Left lobe of liver (tissue), 2 donors: ENCODE results near the gene EIF4E. TPM values are rescaled to one million over a fixed set of nuclear protein-coding genes. Genes with fewer than 3 reads are reported as not detected.
"Not testable (repeated sequence)": the region's sequence is repeated elsewhere in the genome, so short reads cannot be mapped to it uniquely, and the experiment has no call there.

Experiments used
- ATAC-seq: fragments of 200-7000 bp; cut with Tn5 transposase; one replicate; pipeline ENCODE4 v1.9.1; 2020; ENCODE audit warnings: mild to moderate bottlenecking, moderate library complexity
- DNase-seq: peaks from one replicate; pipeline ENCODE4 v3.0.0-alpha.2; 2020; ENCODE audit warnings: low spot score
- total RNA-seq: library from RNA; stranded (reverse); gene quantifications from one replicate; pipeline ENCODE4 v1.2.1, GENCODE V29; 2021
- donor health status: DM: no; HTN: no; CAD: no; lungs with moderate emphysema.
- donor health status: DM: no; HTN: yes; CAD: no.

The EIF4E gene
- total RNA-seq, 1 donor from 2014 or later: 29.5 TPM

GRCh38 chr4:98886382-98886781 is 42.6 kb downstream of the EIF4E start:
- ATAC-seq, DNase-seq: not testable (repeated sequence)

DNA sequence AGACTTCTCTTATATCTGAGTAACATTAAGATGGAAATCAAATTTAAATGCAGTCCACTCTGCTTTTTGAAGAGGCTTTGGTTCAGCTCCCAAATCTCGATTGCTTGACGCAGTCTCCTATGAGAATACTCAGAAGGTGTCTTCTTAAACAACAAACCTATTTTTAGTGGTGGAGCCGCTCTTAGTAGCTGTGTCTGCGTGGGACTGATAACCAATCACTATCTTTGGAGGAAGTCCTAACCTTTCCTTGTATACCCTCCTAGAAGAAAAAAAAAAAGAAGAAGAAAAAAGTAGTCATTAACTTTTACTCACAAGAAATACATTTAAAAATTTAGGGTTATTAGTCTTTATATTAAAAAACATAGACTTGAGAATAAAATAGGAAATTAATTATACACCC is 48.0 kb downstream of the EIF4E start:
- ATAC-seq, DNase-seq: not testable (repeated sequence)

GRCh38 chr4:98879515-98879914 is 49.4 kb downstream of the EIF4E start:
- ATAC-seq: no peak
- no peak for DNase-seq

DNA sequence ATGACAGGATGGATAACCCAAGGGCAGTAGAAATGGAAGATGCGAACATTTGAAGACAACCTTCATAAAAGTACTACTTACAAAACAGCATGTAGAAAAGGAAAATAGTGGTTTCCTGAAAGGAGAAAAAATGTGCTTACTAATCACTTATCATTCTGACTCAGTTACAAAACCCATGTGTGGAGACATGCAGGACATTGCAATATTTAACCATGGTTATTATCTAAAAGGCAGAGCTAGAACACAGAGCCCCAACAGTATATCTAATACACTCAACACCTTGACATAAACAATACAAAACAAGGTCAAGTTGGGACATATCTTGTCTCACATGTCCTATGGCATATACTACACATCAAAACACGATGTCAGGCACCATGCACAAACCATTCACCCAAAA is 55.9 kb downstream of the EIF4E start:
- ATAC-seq: no peak
- DNase-seq: no peak

- ATAC-seq, DNase-seq: not testable (repeated sequence)
Measured at GRCh38 chr4:98872120-98872906, 56.6 kb downstream of the EIF4E start.

GRCh38 chr4:98867648-98868047 is 61.3 kb downstream of the EIF4E start:
- DNase-seq (no peak), ATAC-seq (no peak)

GRCh38 chr4:98865059-98865458 is 63.9 kb downstream of the EIF4E start:
- ATAC-seq (no peak), DNase-seq (no peak)

DNA sequence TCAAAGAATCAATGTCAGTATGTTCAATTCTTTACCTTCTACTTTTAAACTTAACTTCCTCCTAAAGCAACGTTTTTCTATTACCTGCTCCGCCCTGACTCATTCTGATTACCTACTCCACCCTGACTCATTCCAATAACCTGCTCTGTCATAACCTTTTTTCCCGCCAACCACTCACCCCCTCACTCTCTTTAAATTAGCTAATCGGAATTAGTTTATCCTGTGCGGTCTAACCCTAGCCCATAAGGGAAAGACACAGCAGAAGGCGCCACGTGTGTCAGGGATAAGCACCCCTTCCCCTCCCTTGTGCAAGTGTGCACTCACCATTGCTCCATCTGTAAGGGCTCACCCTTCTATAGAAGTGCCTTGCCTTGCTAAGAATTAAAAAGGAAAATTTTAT is 64.4 kb downstream of the EIF4E start:
- no peak for ATAC-seq

DNA sequence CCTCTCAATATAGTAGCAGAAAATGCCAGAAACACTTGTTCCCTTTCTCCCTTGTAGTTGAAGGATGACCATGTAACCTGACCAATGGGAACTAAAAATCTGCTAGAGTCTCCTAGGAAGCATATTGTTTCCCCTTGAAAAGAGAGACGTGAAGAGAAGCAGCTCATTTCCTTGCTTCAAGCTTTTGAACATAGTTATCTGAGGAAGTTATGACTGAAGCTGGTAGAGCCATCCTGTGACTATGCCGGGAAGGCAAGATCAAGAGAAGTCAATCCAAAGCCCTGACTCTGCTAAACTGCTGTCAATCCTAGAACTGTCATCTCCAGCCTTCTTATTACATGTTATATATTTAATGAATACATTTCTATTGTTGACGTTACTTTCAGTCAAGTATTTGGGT is 66.6 kb downstream of the EIF4E start:
- DNase-seq: no peak
- no peak for ATAC-seq

More for the DNA sequence above, 64.4 kb downstream of the EIF4E start:
- no peak for DNase-seq

DNA sequence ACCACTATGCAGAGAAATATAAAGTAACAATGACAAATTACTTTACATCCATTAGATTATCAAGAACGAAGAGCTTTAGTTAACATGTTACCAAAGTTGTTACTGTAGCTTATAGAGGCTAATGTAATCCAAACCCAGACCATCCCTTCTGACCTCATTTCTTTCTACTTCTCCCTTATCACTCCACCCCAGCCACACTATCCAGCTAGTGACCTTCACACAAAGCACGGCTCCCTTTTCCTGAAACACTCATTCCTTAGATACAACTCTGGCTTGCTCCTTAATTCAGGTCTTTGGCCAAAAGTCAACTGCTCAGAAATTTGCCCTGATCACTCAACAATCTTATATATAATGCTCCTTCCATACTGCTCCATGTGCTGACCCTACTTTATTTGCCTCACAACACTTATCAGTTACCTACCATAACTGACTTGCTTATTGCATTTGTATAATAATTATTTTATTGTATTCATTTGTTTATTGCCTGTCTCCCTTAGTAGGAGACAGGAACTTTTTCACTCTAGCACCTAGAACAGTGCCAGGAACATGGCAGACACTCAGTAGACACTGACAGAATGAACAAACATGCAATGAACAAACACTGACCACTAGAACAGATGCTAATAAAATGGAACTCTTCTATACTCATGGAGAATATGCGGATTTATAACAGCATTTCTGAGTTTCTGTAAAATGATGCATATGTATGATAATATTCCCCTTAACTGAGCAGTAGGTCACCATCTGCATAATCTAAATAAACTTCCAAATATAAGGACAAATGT is 67.6 kb downstream of the EIF4E start:
- ATAC-seq (no peak), DNase-seq (no peak)

DNA sequence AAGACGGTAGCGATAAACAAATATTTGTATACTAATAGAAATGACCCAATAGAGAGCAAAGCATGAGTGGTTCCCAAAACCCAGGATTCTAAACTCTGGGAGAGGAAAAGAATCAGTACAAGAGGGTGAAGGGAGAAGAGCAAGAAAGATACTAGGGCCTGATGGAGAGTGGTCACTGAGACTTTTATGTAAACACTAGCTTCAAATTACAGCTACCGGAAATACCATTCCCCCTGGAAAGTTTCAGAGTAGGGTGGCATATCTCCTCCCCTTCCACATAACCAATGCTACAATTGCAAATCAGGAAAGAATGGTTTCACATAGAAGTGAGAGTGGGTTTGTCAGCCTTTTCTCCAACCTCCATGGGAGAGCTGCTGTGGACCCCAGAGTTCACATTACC is 77.1 kb downstream of the EIF4E start:
- ATAC-seq (no peak), DNase-seq (no peak)

- DNase-seq (no peak), ATAC-seq (no peak)
Measured at GRCh38 chr4:98850937-98851336, 78.0 kb downstream of the EIF4E start.

DNA sequence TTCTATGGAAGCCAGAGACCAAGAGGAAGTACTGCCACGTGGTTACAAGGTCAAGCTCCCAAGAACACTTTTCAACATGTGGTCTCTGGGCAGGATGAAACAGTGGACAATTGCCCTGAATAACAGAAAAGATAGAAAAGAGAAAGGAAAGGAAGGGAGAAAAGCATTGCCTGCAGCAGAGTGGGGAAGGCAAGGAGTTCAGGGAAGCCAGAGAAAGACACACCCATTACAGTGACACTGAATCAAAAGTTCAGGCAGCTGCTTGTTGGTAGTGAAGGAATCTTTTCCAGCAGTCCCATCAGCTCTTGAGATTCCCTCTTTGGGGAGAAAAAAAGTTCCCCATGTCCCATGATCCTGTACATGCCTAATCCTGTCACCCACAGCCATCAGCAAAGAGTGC is 80.5 kb downstream of the EIF4E start:
- no peak for DNase-seq
- ATAC-seq: no peak

DNA sequence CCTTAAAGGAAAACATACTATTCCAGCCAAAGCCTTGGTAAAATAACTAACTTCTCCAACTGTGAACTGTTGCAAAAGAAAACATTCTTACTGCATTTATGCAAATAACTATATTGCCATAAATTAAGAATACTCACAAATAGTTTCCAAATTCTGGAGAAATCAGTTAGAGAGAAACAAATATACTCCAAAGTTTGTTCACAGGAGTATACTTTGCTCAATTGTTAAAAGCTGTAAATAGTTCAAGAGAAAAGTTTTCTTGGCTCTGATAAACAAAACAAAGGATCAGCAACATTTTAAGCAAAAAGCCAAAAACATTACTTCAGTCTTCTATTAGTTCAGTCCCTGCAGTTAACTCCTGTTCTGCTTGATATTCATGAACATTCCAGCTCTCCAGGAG is 83.0 kb downstream of the EIF4E start:
- DNase-seq (no peak), ATAC-seq (no peak)

DNA sequence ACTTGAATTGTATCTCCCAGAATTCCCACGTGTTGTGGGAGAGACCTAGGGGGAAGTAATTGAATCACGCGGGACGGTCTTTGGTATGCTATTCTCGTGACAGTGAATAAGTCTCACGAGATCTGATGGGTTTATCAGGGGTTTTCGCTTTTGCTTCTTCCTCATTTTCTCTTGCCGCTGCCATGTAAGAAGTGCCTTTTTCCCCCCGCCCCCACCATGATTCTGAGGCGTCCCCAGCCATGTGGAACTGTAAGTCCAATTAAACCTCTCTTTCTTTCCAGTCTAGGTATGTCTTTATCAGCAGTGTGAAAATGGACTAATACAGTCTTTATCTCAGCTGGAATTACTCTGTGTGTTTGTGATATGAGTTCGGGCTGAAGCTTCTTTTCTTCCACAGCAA is 86.0 kb downstream of the EIF4E start:
- not testable (repeated sequence) for ATAC-seq, DNase-seq

DNA sequence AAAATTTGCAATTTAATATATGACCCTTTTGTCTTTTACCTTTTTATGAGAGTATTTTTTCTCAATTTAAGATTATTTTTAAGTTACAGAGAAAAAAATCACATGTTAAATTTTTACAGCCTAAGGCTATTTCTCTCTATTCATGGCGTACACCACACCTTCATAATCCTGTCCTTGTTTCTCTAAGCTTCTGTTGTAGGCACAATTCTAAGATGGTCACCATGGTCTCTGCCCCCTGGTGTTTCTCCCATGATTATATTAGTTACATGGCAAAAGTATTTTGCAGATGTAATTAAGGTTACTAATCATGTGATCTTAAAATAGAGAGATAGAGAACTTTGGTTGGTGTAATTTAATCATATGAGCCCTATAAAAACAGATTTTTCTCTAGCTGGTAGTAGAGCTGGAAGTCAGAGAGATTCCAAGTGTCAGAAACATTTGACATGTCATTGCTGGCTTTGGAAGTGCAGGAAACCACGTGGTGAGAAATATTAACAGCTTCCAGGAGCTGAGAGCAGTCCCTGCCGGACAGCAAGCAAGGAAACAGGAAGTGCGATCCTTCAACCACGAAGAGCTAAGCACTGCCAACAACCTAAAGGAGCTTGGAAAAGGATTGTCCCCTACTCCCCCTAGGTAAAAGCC is 89.8 kb downstream of the EIF4E start:
- ATAC-seq (no peak), DNase-seq (no peak)

GRCh38 chr4:98838531-98838930 is 90.4 kb downstream of the EIF4E start:
- ATAC-seq (no peak), DNase-seq (no peak)

DNA sequence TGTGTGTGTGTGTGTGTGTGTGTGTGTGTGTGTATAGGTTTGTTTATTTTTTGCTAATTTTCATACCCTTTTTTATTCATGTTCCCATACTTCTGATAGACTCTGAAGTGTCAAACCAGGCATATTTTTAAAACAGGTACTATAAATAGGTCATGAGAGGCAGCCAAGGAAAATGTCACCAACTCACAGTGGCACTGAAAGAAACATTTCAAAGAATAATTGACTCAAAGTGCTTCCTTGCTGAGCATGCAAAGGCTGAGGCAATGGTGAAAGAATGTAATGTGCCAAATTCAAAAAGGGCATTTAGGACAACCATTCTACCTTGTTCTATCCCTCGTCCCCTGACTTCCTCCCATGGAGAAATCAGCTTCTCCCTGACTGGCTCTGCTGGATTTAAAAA is 95.5 kb downstream of the EIF4E start:
- DNase-seq: no peak
- ATAC-seq: no peak

- not testable (repeated sequence) for ATAC-seq, DNase-seq
Measured at GRCh38 chr4:98831036-98831435, 97.9 kb downstream of the EIF4E start.
